Astrocyte (in vitro differentiated cells and primary cell): ENCODE data around the gene SCGB3A2.

Source experiments
- CTCF ChIP-seq: IDR thresholded peaks from 2 replicates; pipeline ENCODE4 v1.5.1; 2011; ENCODE audit warnings: low read depth, mild to moderate bottlenecking, inconsistent platforms, low read length, moderate library complexity; ENCODE audit not compliant: insufficient read depth
- EZH2 ChIP-seq: IDR thresholded peaks from 2 replicates; pipeline ENCODE4 v1.6.1; 2012; ENCODE audit warnings: mild to moderate bottlenecking, low read length, inconsistent platforms; ENCODE audit not compliant: insufficient read depth

- TF ChIP-seq CTCF: no peak
- TF ChIP-seq EZH2: no peak
These were observed 32.9 kb downstream of the SCGB3A2 start for GRCh38 chr5:147911427-147911826.
